ENCODE results near the gene GTF2H2C_2.
"Not testable (repeated sequence)": the region's sequence is repeated elsewhere in the genome, so short reads cannot be mapped to it uniquely, and the experiment has no call there.

GTF2H2C_2 gene

GRCh38 chr5:70415117-70415516 is at the start of gene GTF2H2C_2:
Gene GTF2H2C_2 (plus strand): TSS chr5:70415368.
- not testable (repeated sequence) for DNase-seq (ENCODE audit: low read depth in 4 of 4, low spot score in 3 of 4)

- not testable (repeated sequence) for DNase-seq (ENCODE audit: low read depth in 4 of 4, low spot score in 3 of 4)
Measured at GRCh38 chr5:70400984-70401686, 14.0 kb upstream of the GTF2H2C_2 start.

GRCh38 chr5:70421322-70421721 is 6.2 kb downstream of the GTF2H2C_2 start:
- DNase-seq (ENCODE audit: low read depth in 4 of 4, low spot score in 3 of 4), result not testable (repeated sequence)

- DNase-seq (ENCODE audit: low read depth in 4 of 4, low spot score in 3 of 4), result not testable (repeated sequence)
Measured at GRCh38 chr5:70423215-70423614, 8.0 kb downstream of the GTF2H2C_2 start.

GRCh38 chr5:70438518-70438917 is 23.4 kb downstream of the GTF2H2C_2 start:
- DNase-seq (ENCODE audit: low read depth in 4 of 4, low spot score in 3 of 4), result not testable (repeated sequence)

- DNase-seq (ENCODE audit: low read depth in 4 of 4, low spot score in 3 of 4), result not testable (repeated sequence)
Measured at GRCh38 chr5:70449565-70449964, 34.4 kb downstream of the GTF2H2C_2 start.

GRCh38 chr5:70451249-70451984 is 36.2 kb downstream of the GTF2H2C_2 start:
- DNase-seq (ENCODE audit: low read depth in 4 of 4, low spot score in 3 of 4), result not testable (repeated sequence)

- not testable (repeated sequence) for DNase-seq (ENCODE audit: low read depth in 4 of 4, low spot score in 3 of 4)
Measured at GRCh38 chr5:70457093-70457492, 41.9 kb downstream of the GTF2H2C_2 start.

GRCh38 chr5:70459188-70459587 is 44.0 kb downstream of the GTF2H2C_2 start:
- not testable (repeated sequence) for DNase-seq (ENCODE audit: low read depth in 4 of 4, low spot score in 3 of 4)

- DNase-seq (ENCODE audit: low read depth in 4 of 4, low spot score in 3 of 4), result not testable (repeated sequence)
Measured at GRCh38 chr5:70461984-70462383, 46.8 kb downstream of the GTF2H2C_2 start.

- DNase-seq (ENCODE audit: low read depth in 4 of 4, low spot score in 3 of 4), result not testable (repeated sequence)
Measured at GRCh38 chr5:70464019-70464637, 49.0 kb downstream of the GTF2H2C_2 start.

- not testable (repeated sequence) for DNase-seq (ENCODE audit: low read depth in 4 of 4, low spot score in 3 of 4)
Measured at GRCh38 chr5:70469926-70470509, 54.9 kb downstream of the GTF2H2C_2 start.

All from left renal pelvis (tissue), 4 donors.